HepG2 (cell line): ENCODE results near the gene COA3. TPM values are rescaled to one million over a fixed set of nuclear protein-coding genes. Genes with fewer than 3 reads are reported as not detected.

Source experiments
- ARID5B ChIP-seq: IDR thresholded peaks from 2 replicates; pipeline ENCODE4 v1.4.0; 2020; ENCODE audit warnings: mild to moderate bottlenecking, missing genetic modification reagents
- BATF2 ChIP-seq: sonication (generic); formaldehyde crosslinking; IDR thresholded peaks from 2 replicates; pipeline ENCODE4 v1.8.0; 2022; ENCODE audit warnings: mild to moderate bottlenecking, missing genetic modification reagents, moderate library complexity
- BRF2 ChIP-seq: sonication (generic); formaldehyde crosslinking; IDR thresholded peaks from 2 replicates; pipeline ENCODE4 v1.8.1; 2022; ENCODE audit warnings: mild to moderate bottlenecking, missing genetic modification reagents
- CC2D1A ChIP-seq: sonication (generic); formaldehyde crosslinking; IDR thresholded peaks from 2 replicates; pipeline ENCODE4 v1.8.1; 2023; ENCODE audit warnings: mild to moderate bottlenecking, missing genetic modification reagents
- DMAP1 ChIP-seq: IDR thresholded peaks from 2 replicates; pipeline ENCODE4 v1.6.1; 2016
- GATA4 ChIP-seq: sonication (generic); IDR thresholded peaks from 2 replicates; pipeline ENCODE4 v1.6.1; 2016; ENCODE audit warnings: antibody characterized with exemption, low read depth, borderline replicate concordance
- HIVEP1 ChIP-seq: sonication (generic); formaldehyde crosslinking; IDR thresholded peaks from 2 replicates; pipeline ENCODE4 v1.4.0; 2020; ENCODE audit warnings: mild to moderate bottlenecking, missing genetic modification reagents
- KAT7 ChIP-seq: IDR thresholded peaks from 2 replicates; pipeline ENCODE4 v1.6.1; 2018; ENCODE audit warnings: borderline replicate concordance, missing compliant biosample characterization
- MAFF ChIP-seq: IDR thresholded peaks from 2 replicates; pipeline ENCODE4 v1.6.1; 2011; ENCODE audit warnings: low read depth, low read length, improper control_type of control experiment
- MBD4 ChIP-seq: IDR thresholded peaks from 2 replicates; pipeline ENCODE4 v1.6.1; 2012; ENCODE audit warnings: low read length, inconsistent platforms, borderline replicate concordance
- MBNL3 ChIP-seq: fragments of 250-450 bp; sonication (Bioruptor Pico); conservative IDR thresholded peaks from 2 replicates; pipeline ENCODE4 v1.8.0; 2022; ENCODE audit warnings: mild to moderate bottlenecking, inconsistent platforms
- NR2F2 ChIP-seq: IDR thresholded peaks from 2 replicates; pipeline ENCODE4 v1.6.1; 2012; ENCODE audit warnings: low read depth, inconsistent platforms, borderline replicate concordance
- PAF1 ChIP-seq: IDR thresholded peaks from 2 replicates; pipeline ENCODE4 v1.6.1; 2016; ENCODE audit warnings: missing genetic modification reagents, missing compliant biosample characterization
- PAX8 ChIP-seq: sonication (generic); formaldehyde crosslinking; IDR thresholded peaks from 2 replicates; pipeline ENCODE4 v1.8.0; 2022; ENCODE audit warnings: mild to moderate bottlenecking, missing genetic modification reagents, borderline replicate concordance
- RBAK ChIP-seq: sonication (generic); formaldehyde crosslinking; IDR thresholded peaks from 2 replicates; pipeline ENCODE4 v1.5.1; 2020; ENCODE audit warnings: mild to moderate bottlenecking, missing genetic modification reagents
- SMAD1 ChIP-seq: sonication (generic); formaldehyde crosslinking; IDR thresholded peaks from 2 replicates; pipeline ENCODE4 v1.4.0; 2020; ENCODE audit warnings: missing genetic modification reagents, low read depth, mild to moderate bottlenecking, borderline replicate concordance
- SPEN ChIP-seq: sonication (generic); formaldehyde crosslinking; IDR thresholded peaks from 2 replicates; pipeline ENCODE4 v1.5.1; 2020; ENCODE audit warnings: low read depth, mild to moderate bottlenecking, missing genetic modification reagents
- ZFAT ChIP-seq: sonication (generic); formaldehyde crosslinking; conservative IDR thresholded peaks from 2 replicates; pipeline ENCODE4 v1.8.1; 2023; ENCODE audit warnings: missing genetic modification reagents, inconsistent platforms
- ZNF414 ChIP-seq: sonication (generic); formaldehyde crosslinking; IDR thresholded peaks from 2 replicates; pipeline ENCODE4 v1.5.0; 2020; ENCODE audit warnings: missing genetic modification reagents
- ZNF567 ChIP-seq: sonication (generic); formaldehyde crosslinking; IDR thresholded peaks from 2 replicates; pipeline ENCODE4 v1.8.1; 2023; ENCODE audit warnings: mild to moderate bottlenecking, missing genetic modification reagents, borderline replicate concordance
- ZNF616 ChIP-seq: sonication (generic); formaldehyde crosslinking; IDR thresholded peaks from 2 replicates; pipeline ENCODE4 v1.5.0; 2020; ENCODE audit warnings: low read depth, mild to moderate bottlenecking, missing genetic modification reagents
- ZNF644 ChIP-seq: IDR thresholded peaks from 2 replicates; pipeline ENCODE4 v1.6.1; 2016; ENCODE audit warnings: low read depth
- ZNF749 ChIP-seq: sonication (generic); formaldehyde crosslinking; IDR thresholded peaks from 2 replicates; pipeline ENCODE4 v1.8.0; 2022; ENCODE audit warnings: mild to moderate bottlenecking, missing genetic modification reagents, moderate library complexity, borderline replicate concordance
- ZNF782 ChIP-seq: sonication (generic); formaldehyde crosslinking; IDR thresholded peaks from 2 replicates; pipeline ENCODE4 v1.4.0; 2020; ENCODE audit warnings: missing genetic modification reagents, mild to moderate bottlenecking, borderline replicate concordance
- ZNF816 ChIP-seq: sonication (generic); formaldehyde crosslinking; IDR thresholded peaks from 2 replicates; pipeline ENCODE4 v1.8.0; 2022; ENCODE audit warnings: missing genetic modification reagents, mild to moderate bottlenecking, borderline replicate concordance
- polyA plus RNA-seq, 8 experiments: library from polyadenylated mRNA; depleted of rRNA in 3 of 8; stranded (reverse) in 7 of 8; unstranded in 1 of 8; fragments of >200 nt; fragmentation: Illumina TruSeq in 4 of 8; extraction: Trizol in 4 of 8; gene quantifications; 2 replicates each; pipeline versions ENCODE4 v1.2.1 to v1.2.3, GENCODE V29; 2011 to 2016; ENCODE audit warnings: low read depth in 4 of 8, missing spikeins in 1 of 8, mixed read lengths in 1 of 8; ENCODE audit not compliant: insufficient read depth in 1 of 8
- total RNA-seq, 5 experiments: library from RNA; depleted of rRNA; stranded (reverse); fragments of >200 nt; fragmentation: Illumina TruSeq; extraction: Trizol; gene quantifications; 2 replicates each; pipeline ENCODE4 v1.2.3, GENCODE V29; 2016; ENCODE audit warnings: low read depth in 1 of 5

COA3 gene
- total and polyA plus RNA-seq, 2 of the 13 experiments (the other 11 are each of a cell fraction or from before 2014, with no cell fraction given): 133 to 202 TPM

- TF ChIP-seq ARID5B (CRISPR knock-in tag) (peak; percentile 49; the same call in 1 of the 2 replicates), CC2D1A (CRISPR knock-in tag) (no peak), MBNL3 (CRISPR knock-in tag) (no peak), NR2F2 (no peak), RBAK (CRISPR knock-in tag) (no peak), BATF2 (no peak), SMAD1 (CRISPR knock-in tag) (peak; percentile 70; the same call in 1 of the 2 replicates), PAX8 (CRISPR knock-in tag) (0 out of 2 replicates have a peak, but pooled peaks have one; percentile 21), MBD4 (no peak), KAT7 (CRISPR knock-in tag) (peak; percentile 61; the same call in 1 of the 2 replicates), ZNF782 (CRISPR knock-in tag) (no peak), DMAP1 (CRISPR knock-in tag) (no peak), GATA4 (no peak), ZNF749 (CRISPR knock-in tag) (no peak), ZNF644 (CRISPR knock-in tag) (no peak), SPEN (CRISPR knock-in tag) (no peak), ZFAT (CRISPR knock-in tag) (no peak), PAF1 (CRISPR knock-in tag) (no peak), ZNF616 (0 out of 2 replicates have a peak, but pooled peaks have one; percentile 2), BRF2 (no peak), ZNF567 (no peak), HIVEP1 (CRISPR knock-in tag) (0 out of 2 replicates have a peak, but pooled peaks have one; percentile 24), ZNF816 (CRISPR knock-in tag) (no peak), ZNF414 (no peak), MAFF (no peak)
Observed at GRCh38 chr17:42780851-42781638, 17.5 kb downstream of the COA3 start (continued).
